Testis (tissue), 3 donors: ENCODE measurements around the gene DCDC2. TPM values are rescaled to one million over a fixed set of nuclear protein-coding genes. Genes with fewer than 3 reads are reported as not detected.

Experiments used
- DNase-seq: peaks from one replicate; pipeline ENCODE4 v3.0.0-alpha.2; 2019
- H3K27ac ChIP-seq, 2 donors: fragments of 200-600 bp; sonication (generic); one replicate each; pipeline ENCODE4 v1.5.1; 2019
- H3K27me3 ChIP-seq: fragments of 200-600 bp; sonication (generic); one replicate; pipeline ENCODE4 v1.5.1; 2019
- H3K36me3 ChIP-seq: fragments of 200-600 bp; sonication (generic); one replicate; pipeline ENCODE4 v1.5.1; 2017; ENCODE audit warnings: low read depth; ENCODE audit errors: missing control alignments
- H3K4me1 ChIP-seq: fragments of 200-600 bp; sonication (generic); one replicate; pipeline ENCODE4 v1.5.1; 2019
- H3K4me3 ChIP-seq, 2 donors: fragments of 200-600 bp; sonication (generic); one replicate each; pipeline ENCODE4 v1.5.1; 2017 to 2019
- H3K9me3 ChIP-seq: fragments of 200-600 bp; sonication (generic); one replicate; pipeline ENCODE4 v1.5.1; 2017
- POLR2A ChIP-seq: fragments of 450-650 bp; IDR thresholded peaks from one replicate; pipeline ENCODE4 v1.6.1; 2017; ENCODE audit warnings: antibody characterized with exemption, mild to moderate bottlenecking, moderate library complexity
- WGBS, 2 donors: methylation state at CpG; one replicate each; pipeline ENCODE4 v1.1.5; 2018; 5-methylcytosine and 5-hydroxymethylcytosine counted together
- intact Hi-C: fragments of 100-400 bp; cut with DNase I; formaldehyde crosslinking; loops from one replicate; pipeline ENCODE4 v1.15.1; 2023; ENCODE audit warnings: low total_unique reads
- polyA plus RNA-seq: library from polyadenylated mRNA; stranded (reverse); fragments of 350-450 nt; fragmentation: Illumina TruSeq; extraction: RNeasy Lipid Tissue Mini Kit (QIAGEN cat#74804); gene quantifications from one replicate; pipeline ENCODE4 v1.2.3, GENCODE V29; 2014; ENCODE audit warnings: low read depth, low replicate concordance; ENCODE audit not compliant: insufficient read depth
- total RNA-seq, 2 donors: library from RNA; depleted of rRNA; stranded (reverse); fragments of >200 nt; gene quantifications; one replicate each; pipeline ENCODE4 v1.2.3, GENCODE V29; 2016
- TF ChIP-seq, protein P1 (sequence below), 3 experiments: fragments of 450-650 bp in 2 of 3; fragments of 200-600 bp in 1 of 3; sonication (generic) in 1 of 3; IDR thresholded peaks; one replicate each; pipeline ENCODE4 v1.5.1; 2016 to 2019; ENCODE audit warnings: antibody characterized with exemption in 3 of 3, mild to moderate bottlenecking in 2 of 3, moderate library complexity in 1 of 3

DCDC2 gene
- total and polyA plus RNA-seq, 3 donors from 2014 or later = 2.4 to 11.1 (median 3.0) TPM

DNA sequence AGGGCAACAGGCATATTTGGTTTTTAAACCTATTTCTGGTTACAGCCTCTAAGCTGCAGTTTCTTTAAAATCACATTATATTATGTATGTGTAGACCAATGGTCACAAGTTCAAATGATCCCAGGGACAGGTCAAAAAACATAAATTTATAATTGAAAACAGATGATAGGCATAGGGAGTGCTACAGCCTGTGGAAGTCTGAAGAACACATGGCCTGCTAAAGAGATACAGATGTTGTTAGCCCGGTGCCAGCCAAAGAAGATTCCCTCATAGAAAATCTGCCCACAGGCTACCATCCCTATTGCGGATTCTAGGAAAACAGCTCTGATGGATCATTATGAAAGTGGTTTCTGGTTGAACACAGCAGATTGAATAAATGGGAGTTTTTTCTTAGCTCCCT is 166.5 kb downstream of the DCDC2 start:
- H3K4me3 ChIP-seq = no peak overlapping the region
- DNase-seq = no peak
- no peaks in the 10 kb centered on the region for H3K27me3 ChIP-seq
- TF ChIP-seq, protein P1, sequence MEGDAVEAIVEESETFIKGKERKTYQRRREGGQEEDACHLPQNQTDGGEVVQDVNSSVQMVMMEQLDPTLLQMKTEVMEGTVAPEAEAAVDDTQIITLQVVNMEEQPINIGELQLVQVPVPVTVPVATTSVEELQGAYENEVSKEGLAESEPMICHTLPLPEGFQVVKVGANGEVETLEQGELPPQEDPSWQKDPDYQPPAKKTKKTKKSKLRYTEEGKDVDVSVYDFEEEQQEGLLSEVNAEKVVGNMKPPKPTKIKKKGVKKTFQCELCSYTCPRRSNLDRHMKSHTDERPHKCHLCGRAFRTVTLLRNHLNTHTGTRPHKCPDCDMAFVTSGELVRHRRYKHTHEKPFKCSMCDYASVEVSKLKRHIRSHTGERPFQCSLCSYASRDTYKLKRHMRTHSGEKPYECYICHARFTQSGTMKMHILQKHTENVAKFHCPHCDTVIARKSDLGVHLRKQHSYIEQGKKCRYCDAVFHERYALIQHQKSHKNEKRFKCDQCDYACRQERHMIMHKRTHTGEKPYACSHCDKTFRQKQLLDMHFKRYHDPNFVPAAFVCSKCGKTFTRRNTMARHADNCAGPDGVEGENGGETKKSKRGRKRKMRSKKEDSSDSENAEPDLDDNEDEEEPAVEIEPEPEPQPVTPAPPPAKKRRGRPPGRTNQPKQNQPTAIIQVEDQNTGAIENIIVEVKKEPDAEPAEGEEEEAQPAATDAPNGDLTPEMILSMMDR (IDR thresholded peaks at IDR 0.05) = no peak
- no peak for TF ChIP-seq POLR2A
- no peak overlapping the region for H3K27ac ChIP-seq
- no peaks in the 10 kb centered on the region for H3K36me3 ChIP-seq
- intact Hi-C loops = no loop called here
- no peaks in the 10 kb centered on the region for H3K4me1 ChIP-seq
- H3K9me3 ChIP-seq = no peaks in the 10 kb centered on the region
- 47 to 50% methylated on average over 2 of the region's 2 CpGs for WGBS, 2 donors

DNA sequence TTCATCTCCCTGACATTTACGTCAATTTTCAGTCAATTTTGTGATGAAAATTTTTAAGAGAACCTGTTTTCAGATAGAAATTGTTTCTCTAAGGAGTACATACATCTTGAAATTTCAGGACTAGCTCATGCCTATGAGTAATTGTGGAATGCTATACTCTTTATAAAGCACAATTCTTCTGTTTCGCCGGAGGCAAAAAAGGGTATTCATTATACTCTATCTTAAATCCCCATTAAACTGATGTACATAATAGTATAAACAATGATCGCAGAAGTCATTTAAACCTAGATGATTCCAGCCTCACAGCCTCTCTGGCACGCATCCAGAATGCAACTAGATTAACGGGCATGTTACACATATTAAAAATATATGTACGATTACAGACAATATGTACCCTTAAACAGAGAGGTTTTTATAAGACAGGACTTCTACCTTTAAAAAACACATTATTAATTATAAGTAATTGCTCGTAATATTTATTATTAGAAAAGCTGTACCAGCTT is 169.2 kb downstream of the DCDC2 start:
- intact Hi-C loops = no loop called here
- H3K9me3 ChIP-seq = no peaks in the 10 kb centered on the region
- 60 to 66% methylated on average over 8 of the region's 8 CpGs for WGBS, 2 donors
- no peaks in the 10 kb centered on the region for H3K27me3 ChIP-seq
- no peak overlapping the region for H3K27ac ChIP-seq
- DNase-seq = no peak
- H3K4me1 ChIP-seq = no peaks in the 10 kb centered on the region
- no peak overlapping the region for H3K4me3 ChIP-seq
- H3K36me3 ChIP-seq = no peaks in the 10 kb centered on the region
- TF ChIP-seq POLR2A = no peak
- TF ChIP-seq, protein P1 (IDR thresholded peaks at IDR 0.05) = no peak

DNA sequence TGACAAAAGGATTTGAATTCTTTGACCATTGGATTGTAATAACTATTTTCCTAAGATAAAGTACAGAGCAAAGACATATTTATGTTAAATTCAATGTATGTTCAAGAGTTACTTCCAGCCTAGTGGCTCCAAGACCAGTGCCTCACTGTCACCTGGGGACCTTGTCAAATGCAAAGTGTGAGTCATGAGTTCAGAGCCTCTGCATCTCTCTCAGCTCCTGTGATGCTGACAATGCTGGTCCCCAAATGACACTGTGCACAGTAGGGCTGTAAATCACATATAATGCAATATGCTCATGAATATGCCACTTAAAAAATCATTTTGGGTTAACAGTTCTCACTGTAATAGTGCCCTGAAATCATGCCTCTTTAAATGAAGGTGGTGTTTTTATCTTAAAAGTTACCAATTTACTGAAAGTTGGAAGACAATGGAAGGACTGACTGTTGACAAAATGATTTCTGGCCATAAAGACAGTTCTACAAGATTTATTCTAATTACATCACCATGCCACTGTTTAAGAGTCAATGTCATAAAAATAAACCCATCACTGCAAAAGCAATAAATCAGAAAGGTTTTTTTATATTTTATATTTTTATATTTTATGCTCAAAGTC is 169.8 kb downstream of the DCDC2 start:
- H3K36me3 ChIP-seq = no peaks in the 10 kb centered on the region
- no peak overlapping the region for H3K4me3 ChIP-seq
- no peak overlapping the region for H3K27ac ChIP-seq
- intact Hi-C loops = no loop called here
- no peaks in the 10 kb centered on the region for H3K27me3 ChIP-seq
- DNase-seq = no peak
- no peaks in the 10 kb centered on the region for H3K9me3 ChIP-seq
- no peak for TF ChIP-seq POLR2A
- TF ChIP-seq, protein P1 (IDR thresholded peaks at IDR 0.05) = no peak
- no peaks in the 10 kb centered on the region for H3K4me1 ChIP-seq

DNA sequence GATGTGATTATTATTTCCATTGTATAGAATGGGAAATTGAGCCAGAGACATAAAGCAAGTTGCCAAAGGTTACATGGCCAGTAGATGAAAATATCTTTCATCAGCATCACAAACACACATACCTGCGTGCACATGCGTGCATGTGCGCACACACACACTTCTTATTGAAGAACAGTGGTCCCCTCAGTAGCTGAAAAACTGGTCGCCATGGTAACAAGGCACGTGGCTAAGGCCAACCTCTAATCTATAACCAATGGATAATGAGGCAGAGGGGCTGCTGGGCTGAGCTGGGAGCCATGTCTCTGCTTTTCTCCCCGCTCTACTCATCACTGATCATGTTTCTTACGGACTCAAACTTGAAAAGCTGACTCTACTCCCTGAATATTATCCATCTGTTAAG is 171.5 kb downstream of the DCDC2 start:
- no peaks in the 10 kb centered on the region for H3K4me1 ChIP-seq
- no peaks in the 10 kb centered on the region for H3K27me3 ChIP-seq
- no peak overlapping the region for H3K27ac ChIP-seq
- WGBS, 2 donors = 84 to 87% methylated on average over 7 of the region's 7 CpGs
- TF ChIP-seq, protein P1 (IDR thresholded peaks at IDR 0.05) = no peak
- TF ChIP-seq POLR2A = no peak
- H3K9me3 ChIP-seq = no peaks in the 10 kb centered on the region
- H3K36me3 ChIP-seq = no peaks in the 10 kb centered on the region
- intact Hi-C loops = no loop called here
- H3K4me3 ChIP-seq = no peak overlapping the region
- DNase-seq = no peak

DNA sequence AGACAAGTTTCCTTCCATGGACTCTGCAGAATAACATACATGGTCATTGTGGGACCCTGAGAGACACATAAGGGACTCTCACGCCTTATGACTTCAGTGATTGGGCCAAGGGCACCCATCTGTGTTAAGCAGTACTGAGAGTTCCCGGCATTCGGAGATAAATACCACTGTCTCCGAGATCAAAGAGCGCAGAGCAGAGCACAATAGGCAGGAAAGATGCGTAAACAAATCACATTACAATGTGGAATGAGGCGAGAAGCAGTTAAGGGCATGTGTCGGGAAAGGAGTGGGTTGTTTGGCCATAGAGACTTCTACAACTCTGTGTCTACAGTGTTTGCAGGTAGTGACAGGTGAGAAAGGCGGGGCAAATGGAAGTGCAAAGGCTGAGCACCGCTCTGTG is 174.3 kb downstream of the DCDC2 start:
- Histone ChIP-seq H3K4me1 (no peaks in the 10 kb centered on the region), H3K27me3 (no peaks in the 10 kb centered on the region), H3K9me3 (no peaks in the 10 kb centered on the region), H3K36me3 (no peaks in the 10 kb centered on the region), H3K4me3 (no peak overlapping the region), H3K27ac (no peak overlapping the region)
- intact Hi-C loops = no loop called here
- no peak for TF ChIP-seq POLR2A
- TF ChIP-seq, protein P1 (IDR thresholded peaks at IDR 0.05) = no peak
- DNase-seq = no peak
- WGBS, 2 donors = 79 to 88% methylated on average over 10 of the region's 10 CpGs
